ENCODE results near the gene SLC7A5. TPM values are rescaled to one million over a fixed set of nuclear protein-coding genes. Genes with fewer than 3 reads are reported as not detected.

Gene SLC7A5
- total RNA-seq, 2 donors from 2014 or later: 374 to 588 TPM

- Mint-ChIP-seq H3K4me3 (no peak overlapping the region), H3K36me3 (ENCODE audit: low read depth) (peaks cover 52% of the 10 kb centered on the region), H3K27ac (no peak overlapping the region), H3K4me1 (peaks cover 2% of the 10 kb centered on the region), H3K27me3 (ENCODE audit: insufficient read depth) (peaks cover 4% of the 10 kb centered on the region), H3K9me3 (no peaks in the 10 kb centered on the region)
- no peaks in the 10 kb centered on the region for H3K9me3 ChIP-seq (ENCODE audit: control insufficient read depth, low read length)
- 93 to 94% methylated on average over 10 to 29 of the region's 29 CpGs for WGBS, 2 experiments (ENCODE audit: insufficient coverage in 1 of 2, insufficient read length in 1 of 2)
- H3K27me3 ChIP-seq (ENCODE audit: control insufficient read depth, insufficient read depth, low read length, poor library complexity, severe bottlenecking): no peaks in the 10 kb centered on the region
- TF ChIP-seq CTCF (conservative IDR thresholded peaks at IDR 0.05): no peak
- H3K27ac ChIP-seq (ENCODE audit: low read depth, low read length): no peak overlapping the region
- DNase-seq: no peak
- H3K9ac ChIP-seq (ENCODE audit: extremely low read depth, low read length, poor library complexity, severe bottlenecking): no peak overlapping the region
- peaks cover 97% of the 10 kb centered on the region for H3K36me3 ChIP-seq (ENCODE audit: control insufficient read depth, insufficient read depth, low read length)
- H3K4me3 ChIP-seq (ENCODE audit: low read length): no peak overlapping the region
- no peaks in the 10 kb centered on the region for H3K4me1 ChIP-seq (ENCODE audit: control insufficient read depth, insufficient read depth, low read length)
These were observed 28.9 kb downstream of the SLC7A5 start for GRCh38 chr16:87840271-87840978.

GRCh38 chr16:87839542-87840270 is 29.6 kb downstream of the SLC7A5 start:
- Histone ChIP-seq H3K4me3 (ENCODE audit: low read length) (no peak overlapping the region), H3K27ac (ENCODE audit: low read depth, low read length) (no peak overlapping the region), H3K4me1 (ENCODE audit: control insufficient read depth, insufficient read depth, low read length) (no peaks in the 10 kb centered on the region), H3K27me3 (ENCODE audit: control insufficient read depth, insufficient read depth, low read length, poor library complexity, severe bottlenecking) (no peaks in the 10 kb centered on the region), H3K9me3 (ENCODE audit: control insufficient read depth, low read length) (no peaks in the 10 kb centered on the region), H3K9ac (ENCODE audit: extremely low read depth, low read length, poor library complexity, severe bottlenecking) (no peak overlapping the region), H3K36me3 (ENCODE audit: control insufficient read depth, insufficient read depth, low read length) (peaks cover 99% of the 10 kb centered on the region)
- Mint-ChIP-seq H3K27me3 (ENCODE audit: insufficient read depth) (peaks cover 3% of the 10 kb centered on the region), H3K4me1 (peaks cover under 1% of the 10 kb centered on the region), H3K9me3 (no peaks in the 10 kb centered on the region), H3K4me3 (no peak overlapping the region), H3K27ac (peak overlapping the region; percentile 55), H3K36me3 (ENCODE audit: low read depth) (peaks cover 50% of the 10 kb centered on the region)
- 95 to 96% methylated on average over 21 to 34 of the region's 34 CpGs for WGBS, 2 experiments (ENCODE audit: insufficient coverage in 1 of 2, insufficient read length in 1 of 2)
- DNase-seq: no peak
- no peak for TF ChIP-seq CTCF (conservative IDR thresholded peaks at IDR 0.05)

GRCh38 chr16:87838643-87839541 is 30.4 kb downstream of the SLC7A5 start:
- H3K27ac ChIP-seq (ENCODE audit: low read depth, low read length): no peak overlapping the region
- H3K36me3 Mint-ChIP-seq (ENCODE audit: low read depth): peaks cover 49% of the 10 kb centered on the region
- H3K4me3 ChIP-seq (ENCODE audit: low read length): no peak overlapping the region
- H3K27ac Mint-ChIP-seq: no peak overlapping the region
- H3K4me1 Mint-ChIP-seq: no peaks in the 10 kb centered on the region
- no peak for TF ChIP-seq CTCF (conservative IDR thresholded peaks at IDR 0.05)
- WGBS, 2 experiments (ENCODE audit: insufficient coverage in 1 of 2, insufficient read length in 1 of 2): 92 to 94% methylated on average over 11 to 27 of the region's 27 CpGs
- peaks cover 99% of the 10 kb centered on the region for H3K36me3 ChIP-seq (ENCODE audit: control insufficient read depth, insufficient read depth, low read length)
- H3K4me3 Mint-ChIP-seq: no peak overlapping the region
- H3K9me3 ChIP-seq (ENCODE audit: control insufficient read depth, low read length): no peaks in the 10 kb centered on the region
- H3K4me1 ChIP-seq (ENCODE audit: control insufficient read depth, insufficient read depth, low read length): no peaks in the 10 kb centered on the region
- no peaks in the 10 kb centered on the region for H3K27me3 Mint-ChIP-seq (ENCODE audit: insufficient read depth)
- no peaks in the 10 kb centered on the region for H3K27me3 ChIP-seq (ENCODE audit: control insufficient read depth, insufficient read depth, low read length, poor library complexity, severe bottlenecking)
- DNase-seq: no peak
- H3K9me3 Mint-ChIP-seq: no peaks in the 10 kb centered on the region
- no peak overlapping the region for H3K9ac ChIP-seq (ENCODE audit: extremely low read depth, low read length, poor library complexity, severe bottlenecking)
